Activated naive CD8-positive, alpha-beta T cell (primary cell): ENCODE results near the gene OSCP1.

Experiments used
- H3K27ac Mint-ChIP-seq: one replicate; pipeline ENCODE4 v1.8.0; 2021; ENCODE audit warnings: mixed read lengths
- H3K27me3 Mint-ChIP-seq: one replicate; pipeline ENCODE4 v1.8.0; 2021; ENCODE audit warnings: mixed read lengths
- H3K36me3 Mint-ChIP-seq: one replicate; pipeline ENCODE4 v1.8.0; 2021; ENCODE audit warnings: mixed read lengths
- H3K4me1 Mint-ChIP-seq: one replicate; pipeline ENCODE4 v1.8.0; 2021; ENCODE audit warnings: low read depth, mixed read lengths
- H3K4me3 Mint-ChIP-seq: one replicate; pipeline ENCODE4 v1.8.0; 2021; ENCODE audit warnings: mild to moderate bottlenecking, mixed read lengths
- H3K9me3 Mint-ChIP-seq: one replicate; pipeline ENCODE4 v1.8.0; 2021; ENCODE audit warnings: low read depth, mixed read lengths

OSCP1 gene

GRCh38 chr1:36380143-36380619 is 70.1 kb downstream of the OSCP1 start:
- Mint-ChIP-seq H3K36me3 (peaks cover 2% of the 10 kb centered on the region), H3K4me1 (peaks cover 73% of the 10 kb centered on the region), H3K9me3 (no peaks in the 10 kb centered on the region), H3K27me3 (no peaks in the 10 kb centered on the region), H3K4me3 (peak overlapping the region; percentile 4), H3K27ac (peak overlapping the region; percentile 67)

- Mint-ChIP-seq H3K4me1 (peaks cover 76% of the 10 kb centered on the region), H3K9me3 (no peaks in the 10 kb centered on the region), H3K36me3 (no peaks in the 10 kb centered on the region), H3K27me3 (no peaks in the 10 kb centered on the region), H3K4me3 (no peak overlapping the region), H3K27ac (peak overlapping the region; percentile 76)
Measured at GRCh38 chr1:36377791-36378492, 72.3 kb downstream of the OSCP1 start.

- peaks cover 61% of the 10 kb centered on the region for H3K4me1 Mint-ChIP-seq
- H3K27ac Mint-ChIP-seq: peak overlapping the region; percentile 10
- no peaks in the 10 kb centered on the region for H3K36me3 Mint-ChIP-seq
- no peak overlapping the region for H3K4me3 Mint-ChIP-seq
- no peaks in the 10 kb centered on the region for H3K9me3 Mint-ChIP-seq
- H3K27me3 Mint-ChIP-seq: no peaks in the 10 kb centered on the region
Measured at GRCh38 chr1:36372617-36373016, 77.6 kb downstream of the OSCP1 start.

- H3K27ac Mint-ChIP-seq: peak overlapping the region; percentile 54
- H3K36me3 Mint-ChIP-seq: no peaks in the 10 kb centered on the region
- H3K4me3 Mint-ChIP-seq: no peak overlapping the region
- H3K9me3 Mint-ChIP-seq: no peaks in the 10 kb centered on the region
- peaks cover 69% of the 10 kb centered on the region for H3K4me1 Mint-ChIP-seq
- H3K27me3 Mint-ChIP-seq: no peaks in the 10 kb centered on the region
Measured at GRCh38 chr1:36369061-36369861, 81.0 kb downstream of the OSCP1 start.
